HCT116 (cell line): ENCODE data around the gene EP400.

ENCODE experiments used
- EZH2 ChIP-seq: fragments of 200-600 bp; sonication (generic); IDR thresholded peaks from 2 replicates; pipeline ENCODE4 v1.6.1; 2017; ENCODE audit warnings: antibody characterized with exemption, mixed run types
- POLR2AphosphoS5 ChIP-seq: IDR thresholded peaks from 2 replicates; pipeline ENCODE4 v1.6.1; 2011; ENCODE audit warnings: mild to moderate bottlenecking, low read depth, low read length, moderate library complexity
- SRF ChIP-seq: IDR thresholded peaks from 2 replicates; pipeline ENCODE4 v1.6.1; 2012; ENCODE audit warnings: low read depth

GRCh38 chr12:132061197-132061596 lies 111.5 kb downstream of the EP400 start:
- TF ChIP-seq POLR2AphosphoS5: no peak
- no peak for TF ChIP-seq EZH2
- no peak for TF ChIP-seq SRF
